HG03575 (cell line): ENCODE results near the gene KDM5A.
"Not testable (repeated sequence)": the region's sequence is repeated elsewhere in the genome, so short reads cannot be mapped to it uniquely, and the experiment has no call there.

ENCODE experiments used
- ATAC-seq: cut with Tn5 transposase; IDR thresholded peaks from one replicate; pipeline ENCODE4 v1.9.1; 2021; ENCODE audit not compliant: unreplicated experiment, insufficient number of reproducible peaks, low FRiP score; ENCODE audit errors: extremely low read depth

Gene KDM5A

DNA sequence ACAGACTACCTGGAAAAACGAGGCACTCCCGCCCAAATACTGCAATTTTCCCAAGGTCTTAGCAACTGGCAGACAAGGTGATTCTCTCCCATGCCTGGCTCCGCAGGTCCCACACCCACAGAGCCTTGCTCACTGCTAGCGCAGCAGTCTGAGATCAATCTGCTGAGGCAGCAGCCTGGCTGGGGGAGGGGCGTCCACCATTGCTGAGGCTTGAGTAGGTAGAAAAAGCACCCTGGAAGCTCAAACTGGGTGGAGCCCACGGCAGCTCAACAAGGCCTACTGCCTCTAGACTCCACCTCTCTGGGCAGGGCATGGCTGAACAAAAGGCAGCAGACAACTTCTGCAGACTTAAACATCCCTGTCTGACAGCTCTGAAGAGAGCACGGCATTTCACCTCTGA, 46.1 kb downstream of the KDM5A start:
- not testable (repeated sequence) for ATAC-seq

DNA sequence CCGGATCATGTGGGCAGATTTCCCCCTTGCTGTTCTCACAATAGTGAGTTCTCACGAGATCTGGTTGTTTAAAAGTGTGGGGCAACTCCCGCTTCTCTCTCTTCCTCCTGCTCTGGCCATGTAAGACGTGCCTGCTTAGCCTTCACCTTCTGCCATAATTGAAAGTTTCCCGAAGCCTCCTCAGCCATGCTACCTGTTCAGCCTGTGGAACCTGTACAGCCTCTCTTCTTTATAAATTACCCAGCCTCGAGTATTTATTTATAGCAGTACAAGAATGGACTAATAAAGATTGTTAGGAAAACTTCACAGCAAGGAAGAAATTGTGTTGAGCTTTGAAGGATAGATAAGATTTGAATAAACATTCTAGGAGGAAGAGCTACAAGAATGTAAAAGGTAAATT, 52.1 kb downstream of the KDM5A start:
- no peak for ATAC-seq

DNA sequence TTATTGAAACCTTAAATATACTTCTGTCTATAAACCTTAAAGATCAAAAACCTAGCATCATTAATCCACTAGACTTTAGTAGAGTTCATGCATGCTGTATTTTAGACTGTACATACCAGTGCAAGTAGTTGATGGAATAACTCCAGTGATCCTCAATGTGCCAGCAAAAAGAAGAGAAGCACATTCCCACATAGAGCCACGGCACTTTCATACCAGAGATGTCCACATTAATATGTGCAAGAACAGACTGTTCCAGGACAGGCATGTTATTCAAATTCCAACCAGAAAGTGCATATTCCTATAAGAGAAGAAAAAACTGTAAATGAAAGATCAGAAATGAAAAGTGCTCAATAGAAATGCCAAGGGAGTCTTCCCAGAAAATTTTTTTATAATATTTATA, 55.0 kb downstream of the KDM5A start:
- ATAC-seq: no peak

- ATAC-seq: no peak
Observed at GRCh38 chr12:332581-333205, 56.4 kb downstream of the KDM5A start.

GRCh38 chr12:331287-331686, 57.8 kb downstream of the KDM5A start:
- ATAC-seq: no peak

DNA sequence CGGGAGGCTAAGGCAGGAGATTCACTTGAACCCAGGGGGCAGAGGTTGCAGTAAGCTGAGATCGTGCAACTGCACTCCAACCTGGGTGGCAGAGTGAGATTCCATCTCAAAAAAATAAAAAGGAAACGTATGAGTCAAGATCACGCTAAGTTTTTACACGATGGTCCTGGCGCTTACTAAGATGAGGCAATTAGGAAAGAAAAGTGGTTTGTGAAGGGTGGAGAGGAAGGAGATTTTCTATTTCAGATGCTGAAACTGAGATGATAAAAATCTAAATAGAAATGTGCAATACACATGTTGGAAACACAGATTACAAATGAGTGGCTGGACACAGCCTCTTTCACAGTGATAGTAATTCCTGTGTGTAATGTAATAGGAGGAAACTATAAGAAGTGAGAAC, 63.2 kb downstream of the KDM5A start:
- ATAC-seq: no peak

GRCh38 chr12:323507-323906, 65.6 kb downstream of the KDM5A start:
- ATAC-seq: no peak

DNA sequence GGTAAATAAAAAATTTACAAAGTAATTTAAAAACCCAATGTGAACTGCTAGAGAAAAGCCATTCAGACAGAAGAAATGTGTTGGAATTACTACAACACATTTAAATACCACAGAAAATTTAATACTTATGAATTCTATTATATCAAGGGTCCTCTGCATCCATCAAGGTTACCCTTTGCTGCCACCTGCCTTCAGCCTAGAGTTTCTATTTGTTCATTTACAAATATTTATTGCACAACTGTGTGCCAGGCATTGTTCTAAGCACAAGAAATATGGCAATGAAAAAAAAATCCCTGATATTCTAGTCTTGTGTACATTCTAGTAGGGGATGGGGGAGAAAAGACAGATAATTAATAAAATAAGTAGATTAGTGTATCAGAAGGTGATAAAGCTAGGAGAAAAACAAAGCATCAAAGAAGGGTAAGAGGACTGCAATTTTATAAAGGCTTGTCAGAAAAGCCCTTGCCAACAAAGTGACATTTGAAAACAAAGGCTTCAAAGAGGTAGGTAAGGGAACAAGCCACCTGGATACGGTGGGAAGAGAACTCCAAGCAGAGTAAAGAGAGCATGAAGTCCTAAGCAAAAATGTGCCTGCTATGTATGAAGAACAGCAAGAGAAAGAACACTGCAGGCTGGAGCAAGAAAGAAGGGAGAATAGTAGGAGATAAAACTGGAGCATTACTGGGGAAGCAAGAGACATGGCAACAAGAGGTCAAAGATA, 67.4 kb downstream of the KDM5A start:
- no peak for ATAC-seq

DNA sequence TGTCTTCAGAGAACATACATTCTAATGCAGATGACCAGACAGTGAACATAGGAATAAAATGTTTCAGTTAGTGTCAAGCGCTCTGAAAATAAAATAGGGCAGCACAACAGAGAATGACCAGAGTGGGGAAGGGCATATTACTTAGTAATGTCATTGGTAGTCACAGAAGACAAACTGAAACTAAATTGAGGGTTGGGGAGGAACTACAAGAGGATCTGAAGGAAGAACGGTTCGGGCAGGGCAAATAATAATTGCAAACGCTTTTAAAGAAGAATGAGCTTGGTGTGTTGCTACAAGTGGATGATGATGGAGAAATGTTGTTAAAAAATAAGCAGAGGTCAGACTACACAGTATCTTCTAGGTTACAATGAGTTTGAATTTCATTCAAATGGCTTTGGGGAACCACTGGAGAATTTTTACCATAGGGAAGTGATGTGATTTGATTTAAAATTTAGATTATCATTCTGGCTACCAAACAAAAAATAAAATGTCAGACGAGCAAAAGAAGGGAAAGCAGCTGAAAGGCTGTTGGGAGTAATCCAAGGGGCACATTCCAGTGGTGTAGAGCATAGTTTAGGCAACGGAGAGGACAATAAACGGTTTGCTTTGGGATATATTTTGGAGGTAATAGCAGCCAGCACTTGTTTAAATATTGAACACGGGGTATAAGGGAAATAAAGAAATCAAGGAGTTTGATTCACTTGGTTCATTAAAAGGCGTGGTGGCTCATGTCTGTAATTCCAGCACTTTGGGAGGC, 70.2 kb downstream of the KDM5A start:
- no peak for ATAC-seq

DNA sequence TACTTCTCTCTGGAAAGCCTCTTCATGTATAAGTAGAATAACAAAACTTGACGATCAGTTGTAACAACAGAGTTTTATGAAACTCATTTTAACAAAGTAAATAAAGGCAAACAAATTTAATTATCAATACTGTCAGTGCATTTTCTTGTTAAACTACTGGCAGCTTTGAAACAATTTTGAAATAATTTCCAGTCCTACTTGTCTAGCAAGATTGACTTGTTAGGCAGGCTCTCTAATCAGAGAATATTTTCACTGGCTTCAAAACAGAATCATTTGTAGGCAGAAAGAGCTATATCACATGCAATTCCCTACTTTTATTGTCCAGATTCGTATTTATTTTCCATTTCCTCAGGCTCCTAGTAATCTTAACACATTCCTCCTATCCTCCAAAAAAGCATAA, 80.6 kb downstream of the KDM5A start:
- ATAC-seq: no peak

DNA sequence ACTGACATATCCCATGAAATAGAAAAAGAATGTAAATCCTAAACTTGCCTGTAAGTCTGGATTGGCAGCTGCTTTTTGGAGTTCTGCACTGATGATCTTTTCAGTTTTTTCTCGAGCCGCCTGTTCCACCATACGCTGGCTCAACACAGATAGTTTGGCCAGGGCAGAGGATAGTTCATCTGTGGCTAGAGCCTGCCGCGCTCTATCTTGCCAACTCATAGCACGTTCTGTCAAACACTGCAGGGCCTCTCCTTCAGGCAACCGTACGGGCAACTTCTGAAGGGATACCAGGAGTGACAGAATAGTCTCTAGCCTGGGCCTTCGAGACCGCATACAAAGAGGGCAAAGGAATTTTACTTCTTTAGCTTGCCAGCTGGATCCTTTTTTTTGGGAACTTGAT, 81.7 kb downstream of the KDM5A start:
- ATAC-seq: no peak

- ATAC-seq: no peak
Observed at GRCh38 chr12:304805-305204, 84.3 kb downstream of the KDM5A start.

DNA sequence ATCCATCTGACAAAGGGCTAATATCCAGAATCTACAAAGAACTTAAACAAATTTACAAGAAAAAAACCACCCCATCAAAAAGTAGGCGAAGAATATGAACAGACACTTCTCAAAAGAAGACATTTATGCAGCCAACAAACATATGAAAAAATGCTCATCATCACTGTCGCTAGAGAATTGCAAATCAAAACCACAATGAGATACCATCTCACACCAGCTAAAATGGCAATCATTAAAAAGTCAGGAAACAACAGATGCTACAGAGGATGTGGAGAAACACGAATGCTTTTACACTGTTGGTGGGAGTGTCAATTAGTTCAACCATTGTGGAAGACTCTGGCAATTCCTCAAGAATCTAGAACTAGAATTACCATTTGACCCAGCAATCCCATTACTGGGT, 86.4 kb downstream of the KDM5A start:
- ATAC-seq: not testable (repeated sequence)

DNA sequence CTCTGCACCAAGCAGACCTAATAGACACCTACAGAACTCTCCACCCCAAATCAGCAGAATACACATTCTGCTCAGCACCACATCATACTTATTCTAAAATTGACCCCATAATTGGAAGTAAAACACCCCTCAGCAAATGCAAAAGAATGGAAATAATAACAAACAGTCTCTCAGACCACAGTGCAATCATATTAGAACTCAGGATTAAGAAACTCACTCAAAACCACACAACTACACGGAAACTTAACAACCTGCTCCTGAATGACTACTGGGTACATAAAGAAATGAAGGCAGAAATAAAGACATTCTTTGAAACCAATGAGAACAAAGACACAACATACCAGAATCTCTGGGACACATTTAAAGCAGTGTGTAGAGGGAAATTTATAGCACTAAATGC, 89.0 kb downstream of the KDM5A start:
- not testable (repeated sequence) for ATAC-seq

GRCh38 chr12:299511-299910, 89.6 kb downstream of the KDM5A start:
- not testable (repeated sequence) for ATAC-seq

- not testable (repeated sequence) for ATAC-seq
Observed at GRCh38 chr12:298059-298458, 91.1 kb downstream of the KDM5A start.

GRCh38 chr12:295132-295531, 94.0 kb downstream of the KDM5A start:
- no peak for ATAC-seq

- no peak for ATAC-seq
Observed at GRCh38 chr12:293199-293598, 95.9 kb downstream of the KDM5A start.

DNA sequence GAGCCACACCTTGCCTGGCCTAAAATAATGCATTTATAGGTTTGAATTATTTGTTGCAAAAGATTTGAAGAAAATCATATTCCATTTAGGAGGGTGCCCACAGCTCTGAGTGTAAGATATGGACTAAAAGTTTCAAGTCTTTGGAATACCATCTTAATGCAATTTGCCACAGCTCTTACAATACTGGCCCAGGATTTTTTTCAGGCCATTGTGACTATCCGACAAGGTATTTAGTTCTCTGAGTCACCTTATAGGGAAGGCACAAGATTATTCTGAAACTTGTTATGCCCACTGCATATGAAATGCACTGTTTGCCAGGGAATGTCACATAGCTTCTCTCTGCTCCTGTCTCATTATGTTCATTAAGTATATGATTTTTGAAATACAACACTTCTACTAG, 96.9 kb downstream of the KDM5A start:
- no peak for ATAC-seq

DNA sequence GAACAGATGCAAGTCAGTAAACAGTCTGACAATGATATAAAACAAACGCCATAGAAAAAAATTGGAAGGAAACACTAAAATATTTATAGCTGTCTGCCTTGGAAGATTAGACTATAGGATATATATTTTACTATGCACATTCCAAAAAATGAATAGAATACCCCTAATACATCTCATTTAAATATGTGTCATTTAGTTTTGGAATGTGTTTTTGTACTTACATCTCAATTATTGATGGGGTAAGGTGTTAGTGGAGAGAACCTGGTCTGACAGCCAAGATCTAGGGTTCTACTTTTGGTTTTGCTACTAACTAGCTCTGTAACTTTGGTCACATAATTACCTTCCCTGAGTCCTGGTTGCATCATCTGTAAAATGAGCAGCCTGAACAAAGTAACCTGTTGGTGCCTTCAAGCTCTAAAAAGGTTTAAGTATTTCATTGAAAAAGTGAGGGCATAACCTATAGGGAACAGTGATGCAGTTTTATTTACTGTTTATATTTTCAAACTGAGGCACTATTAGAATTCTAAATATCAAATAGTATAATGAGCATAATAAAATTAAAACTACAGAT, 97.9 kb downstream of the KDM5A start:
- no peak for ATAC-seq
